HCT116 (cell line): ENCODE data around the gene NKAIN4. TPM values are rescaled to one million over a fixed set of nuclear protein-coding genes. Genes with fewer than 3 reads are reported as not detected.

Experiments
- ATAC-seq: fragments of 200-7000 bp; cut with Tn5 transposase; 2 replicates; pipeline ENCODE4 v1.9.1; 2020; ENCODE audit warnings: mild to moderate bottlenecking, moderate library complexity
- BruUV-seq: library from RNA; stranded (reverse); fragments of 400-500 nt; replicated peaks from 2 replicates; lab custom pipeline; 2021; lab: Mats Ljungman, UMichigan
- CTCF ChIA-PET: fragments of 300-600 bp; sonication (Branson Sonifier 250); formaldehyde crosslinking; loops from one replicate; lab custom pipeline; 2021; ENCODE audit warnings: antibody characterized with exemption; lab: Charles Lee
- POLR2A ChIA-PET: fragments of 300-600, 350-600 bp; sonication (Branson Sonifier 250); formaldehyde crosslinking; loops from one replicate; lab custom pipeline; 2021; ENCODE audit warnings: antibody characterized with exemption; lab: Charles Lee
- RAD21 ChIA-PET, 2 experiments: fragments of 300-600 bp; sonication (Branson Sonifier 250); formaldehyde crosslinking; loops; one replicate each; lab custom pipeline; 2023; ENCODE audit warnings: low total read pairs in 2 of 2; ENCODE audit not compliant: uncharacterized antibody in 2 of 2, unreplicated experiment in 2 of 2, low non-redundant PET in 1 of 2; lab: Charles Lee
- DNase-seq: peaks from one replicate; pipeline ENCODE4 v3.0.0-alpha.2; 2010; ENCODE audit warnings: low read depth, low spot score
- H2AFZ ChIP-seq: fragments of 200-600 bp; shearing (Covaris generic), sonication (generic); 2 replicates; pipeline ENCODE4 v1.6.1; 2017; ENCODE audit warnings: low read depth, mixed run types, mixed read lengths, antibody characterized with exemption, low read length; ENCODE audit not compliant: poor library complexity, severe bottlenecking
- H3K27ac ChIP-seq: 2 replicates; pipeline ENCODE4 v1.5.1; 2012; ENCODE audit warnings: low read depth, low read length
- H3K27me3 ChIP-seq: fragments of 200-600 bp; sonication (generic); 2 replicates; pipeline ENCODE4 v1.6.1; 2016; ENCODE audit warnings: mixed run types, low read length, mixed read lengths; ENCODE audit not compliant: insufficient read depth
- H3K36me3 ChIP-seq, 2 experiments: fragments of 200-500 bp in 1 of 2; fragments of 200-600 bp in 1 of 2; sonication (Bioruptor generic) in 1 of 2; sonication (generic) in 1 of 2; 2 replicates each; pipeline versions ENCODE4 v1.5.1 to v1.6.1; 2014 to 2016; ENCODE audit warnings: low read length in 2 of 2, inconsistent platforms in 1 of 2, mixed read lengths in 1 of 2, mixed run types in 1 of 2; ENCODE audit not compliant: insufficient read depth in 2 of 2, control insufficient read depth in 1 of 2
- H3K4me1 ChIP-seq, 2 experiments: fragments of 200-600 bp in 1 of 2; sonication (generic) in 1 of 2; 2 replicates each; pipeline versions ENCODE4 v1.5.1 to v1.6.1; 2012 to 2017; ENCODE audit warnings: low read length in 2 of 2, inconsistent platforms in 1 of 2, mild to moderate bottlenecking in 1 of 2, mixed read lengths in 1 of 2, mixed run types in 1 of 2, moderate library complexity in 1 of 2; ENCODE audit not compliant: insufficient read depth in 2 of 2, control insufficient read depth in 1 of 2
- H3K4me2 ChIP-seq: fragments of 200-600 bp; sonication (generic); 2 replicates; pipeline ENCODE4 v1.6.1; 2017; ENCODE audit warnings: mixed run types, low read length, mixed read lengths
- H3K4me3 ChIP-seq, 2 experiments: fragments of 200-600 bp in 1 of 2; sonication (generic) in 1 of 2; replicated peaks in 1 of 2; 2 replicates each; pipeline ENCODE4 v1.5.1; 2011 to 2016; ENCODE audit warnings: low read length in 2 of 2, control low read depth in 1 of 2, low read depth in 1 of 2, mild to moderate bottlenecking in 1 of 2, mixed read lengths in 1 of 2, mixed run types in 1 of 2
- H3K79me2 ChIP-seq: fragments of 200-600 bp; sonication (generic); 2 replicates; pipeline ENCODE4 v1.6.1; 2017; ENCODE audit warnings: mild to moderate bottlenecking, mixed run types, low read length, moderate library complexity, mixed read lengths; ENCODE audit not compliant: insufficient read depth
- H3K9ac ChIP-seq: fragments of 200-600 bp; sonication (generic); 2 replicates; pipeline ENCODE4 v1.6.1; 2016; ENCODE audit warnings: low read length, mixed read lengths
- H3K9me2 ChIP-seq: fragments of 200-600 bp; sonication (generic), shearing (Covaris generic); 2 replicates; pipeline ENCODE4 v1.6.1; 2017; ENCODE audit warnings: mixed run types, mild to moderate bottlenecking, moderate library complexity; ENCODE audit not compliant: insufficient read depth
- H3K9me3 ChIP-seq, 2 experiments: fragments of 200-500 bp in 1 of 2; fragments of 200-600 bp in 1 of 2; sonication (Bioruptor generic) in 1 of 2; sonication (generic) in 1 of 2; 2 replicates each; pipeline ENCODE4 v1.6.1; 2014 to 2017; ENCODE audit warnings: low read length in 2 of 2, mixed read lengths in 2 of 2, inconsistent platforms in 1 of 2, low read depth in 1 of 2, mild to moderate bottlenecking in 1 of 2, mixed run types in 1 of 2, moderate library complexity in 1 of 2; ENCODE audit not compliant: control insufficient read depth in 1 of 2, insufficient read depth in 1 of 2
- H4K20me1 ChIP-seq: fragments of 200-600 bp; sonication (generic), shearing (Covaris generic); 2 replicates; pipeline ENCODE4 v1.6.1; 2017; ENCODE audit warnings: mixed run types, mild to moderate bottlenecking, moderate library complexity; ENCODE audit not compliant: insufficient read depth
- SP1 ChIP-seq: IDR thresholded peaks from 2 replicates; pipeline ENCODE4 v1.6.1; 2012; ENCODE audit warnings: low read depth
- intact Hi-C: fragments of 100-400 bp; cut with micrococcal nuclease; formaldehyde crosslinking; loops from 2 replicates; pipeline ENCODE4 v1.10.0; 2022
- total RNA-seq: library from RNA; stranded (reverse); gene quantifications from one replicate; pipeline ENCODE4 v1.2.1, GENCODE V29; 2021; ENCODE audit not compliant: unreplicated experiment
- TF ChIP-seq, protein P1 (sequence below), 3 experiments: fragments of 200-600 bp in 1 of 3; sonication (generic) in 1 of 3; IDR thresholded peaks in 2 of 3; conservative IDR thresholded peaks in 1 of 3; 2 replicates each; pipeline ENCODE4 v1.5.1; 2012 to 2017; ENCODE audit warnings: low read depth in 2 of 3, low read length in 2 of 3, antibody characterized with exemption in 1 of 3, borderline replicate concordance in 1 of 3, control low read depth in 1 of 3, mild to moderate bottlenecking in 1 of 3, mixed read lengths in 1 of 3, mixed run types in 1 of 3, moderate library complexity in 1 of 3; ENCODE audit not compliant: insufficient read depth in 1 of 3
- TF ChIP-seq, protein P2 (sequence below): IDR thresholded peaks from 2 replicates; pipeline ENCODE4 v1.6.1; 2012

The NKAIN4 gene
- total RNA-seq, 1 experiment from 2014 or later = not detected

GRCh38 chr20:63254606-63255384, 532 bp upstream of the NKAIN4 start:
- Histone ChIP-seq H3K9me3 (no peaks in the 10 kb centered on the region), H3K9ac (no peak overlapping the region), H3K27me3 (no peaks in the 10 kb centered on the region), H3K4me2 (no peak overlapping the region), H3K27ac (no peak overlapping the region), H2AFZ (no peak overlapping the region), H4K20me1 (no peaks in the 10 kb centered on the region), H3K9me2 (no peaks in the 10 kb centered on the region), H3K4me1 (no peaks in the 10 kb centered on the region), H3K36me3 (no peaks in the 10 kb centered on the region), H3K79me2 (no peaks in the 10 kb centered on the region), H3K4me3 (no peak overlapping the region)
- DNase-seq = no peak
- ChIA-PET POLR2A (no interaction called here), CTCF (interaction anchor here (1.3 kb wide), 1 partner anchor 31 kb away, joined by 5 read pairs; no protein-coding TSS in a partner anchor), RAD21 (no interaction called here)
- BruUV-seq = no TSS peak
- TF ChIP-seq, protein P1, sequence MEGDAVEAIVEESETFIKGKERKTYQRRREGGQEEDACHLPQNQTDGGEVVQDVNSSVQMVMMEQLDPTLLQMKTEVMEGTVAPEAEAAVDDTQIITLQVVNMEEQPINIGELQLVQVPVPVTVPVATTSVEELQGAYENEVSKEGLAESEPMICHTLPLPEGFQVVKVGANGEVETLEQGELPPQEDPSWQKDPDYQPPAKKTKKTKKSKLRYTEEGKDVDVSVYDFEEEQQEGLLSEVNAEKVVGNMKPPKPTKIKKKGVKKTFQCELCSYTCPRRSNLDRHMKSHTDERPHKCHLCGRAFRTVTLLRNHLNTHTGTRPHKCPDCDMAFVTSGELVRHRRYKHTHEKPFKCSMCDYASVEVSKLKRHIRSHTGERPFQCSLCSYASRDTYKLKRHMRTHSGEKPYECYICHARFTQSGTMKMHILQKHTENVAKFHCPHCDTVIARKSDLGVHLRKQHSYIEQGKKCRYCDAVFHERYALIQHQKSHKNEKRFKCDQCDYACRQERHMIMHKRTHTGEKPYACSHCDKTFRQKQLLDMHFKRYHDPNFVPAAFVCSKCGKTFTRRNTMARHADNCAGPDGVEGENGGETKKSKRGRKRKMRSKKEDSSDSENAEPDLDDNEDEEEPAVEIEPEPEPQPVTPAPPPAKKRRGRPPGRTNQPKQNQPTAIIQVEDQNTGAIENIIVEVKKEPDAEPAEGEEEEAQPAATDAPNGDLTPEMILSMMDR (IDR thresholded peaks at IDR 0.05 in 2 of 3, conservative IDR thresholded peaks at IDR 0.05 in 1 of 3; ENCODE audit: borderline replicate concordance in 1 of 3, insufficient read depth in 1 of 3, low read depth in 2 of 3, low read length in 2 of 3) = no peak
- TF ChIP-seq, protein P2, sequence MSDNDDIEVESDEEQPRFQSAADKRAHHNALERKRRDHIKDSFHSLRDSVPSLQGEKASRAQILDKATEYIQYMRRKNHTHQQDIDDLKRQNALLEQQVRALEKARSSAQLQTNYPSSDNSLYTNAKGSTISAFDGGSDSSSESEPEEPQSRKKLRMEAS = no peak
- no peak for TF ChIP-seq SP1
- no peak for ATAC-seq
- intact Hi-C loops = no loop called here
